CD4-positive, alpha-beta memory T cell (primary cell): ENCODE measurements around the gene MTERF2. TPM values are rescaled to one million over a fixed set of nuclear protein-coding genes. Genes with fewer than 3 reads are reported as not detected.
A peak's percentile ranks its signal among the peaks of the same experiment; 100 is the strongest.

Experiments used
- CTCF ChIA-PET: fragments of 350-600 bp; sonication (Branson Sonifier 250); formaldehyde crosslinking; loops from one replicate; lab custom pipeline; 2021; ENCODE audit warnings: inconsistent platforms; ENCODE audit not compliant: partially characterized antibody; lab: Charles Lee
- POLR2A ChIA-PET: fragments of 350-600 bp; sonication (Branson Sonifier 250); formaldehyde crosslinking; loops from one replicate; lab custom pipeline; 2021; ENCODE audit not compliant: partially characterized antibody; lab: Charles Lee
- DNase-seq, 5 donors: peaks; one replicate each; pipeline versions ENCODE4 v3.0.0 to v3.0.0-alpha.2; 2020 to 2022; ENCODE audit warnings: mixed read lengths in 1 of 5
- H3K27ac ChIP-seq: one replicate; pipeline ENCODE4 v1.7.0; 2013; ENCODE audit warnings: low read depth, low read length
- H3K27me3 ChIP-seq: 2 replicates; pipeline ENCODE4 v1.7.0; 2013; ENCODE audit warnings: mild to moderate bottlenecking, low read length, moderate library complexity; ENCODE audit not compliant: insufficient read depth
- H3K36me3 ChIP-seq: 2 replicates; pipeline ENCODE4 v1.7.0; 2013; ENCODE audit warnings: mild to moderate bottlenecking, low read length, moderate library complexity; ENCODE audit not compliant: insufficient read depth
- H3K4me1 ChIP-seq: 2 replicates; pipeline ENCODE4 v1.7.0; 2013; ENCODE audit warnings: mild to moderate bottlenecking, low read length, moderate library complexity; ENCODE audit not compliant: insufficient read depth
- H3K4me3 ChIP-seq, 2 donors: one replicate each; pipeline ENCODE4 v1.7.0; 2013; ENCODE audit warnings: low read length in 2 of 2, mild to moderate bottlenecking in 1 of 2
- H3K9me3 ChIP-seq, 2 donors: one replicate each; pipeline ENCODE4 v1.7.0; 2013; ENCODE audit warnings: low read length in 2 of 2, control low read depth in 1 of 2; ENCODE audit not compliant: control insufficient read depth in 1 of 2
- H3K27ac Mint-ChIP-seq, 7 donors: one replicate each; pipeline ENCODE4 v1.8.0; 2020 to 2021; ENCODE audit warnings: mixed read lengths in 7 of 7, mild to moderate bottlenecking in 6 of 7, inconsistent platforms in 3 of 7, moderate library complexity in 3 of 7
- H3K27me3 Mint-ChIP-seq, 2 donors: one replicate each; pipeline ENCODE4 v1.8.0; 2020 to 2021; ENCODE audit warnings: mixed read lengths in 2 of 2
- H3K36me3 Mint-ChIP-seq, 2 donors: one replicate each; pipeline ENCODE4 v1.8.0; 2020 to 2021; ENCODE audit warnings: mixed read lengths in 2 of 2, inconsistent platforms in 1 of 2, mild to moderate bottlenecking in 1 of 2
- H3K4me1 Mint-ChIP-seq, 4 donors: one replicate each; pipeline ENCODE4 v1.8.0; 2020 to 2021; ENCODE audit warnings: mixed read lengths in 4 of 4, mild to moderate bottlenecking in 1 of 4
- H3K4me3 Mint-ChIP-seq, 8 donors: one replicate each; pipeline ENCODE4 v1.8.0; 2020 to 2021; ENCODE audit warnings: mixed read lengths in 8 of 8, mild to moderate bottlenecking in 7 of 8, moderate library complexity in 6 of 8, inconsistent platforms in 3 of 8
- H3K9me3 Mint-ChIP-seq, 8 donors: one replicate each; pipeline ENCODE4 v1.8.0; 2020 to 2021; ENCODE audit warnings: mixed read lengths in 8 of 8, mild to moderate bottlenecking in 5 of 8, inconsistent platforms in 3 of 8, moderate library complexity in 1 of 8
- intact Hi-C: fragments of 100-400 bp; cut with micrococcal nuclease; formaldehyde crosslinking; loops from one replicate; pipeline ENCODE4 v1.15.1; 2023
- polyA plus RNA-seq, 2 donors: library from polyadenylated mRNA; unstranded; fragments of 300-500 nt; fragmentation: Illumina TruSeq; gene quantifications; one replicate each; pipeline ENCODE4 v1.2.3, GENCODE V29; 2021
- total RNA-seq, 2 experiments: library from RNA; stranded (reverse); gene quantifications; one replicate each; pipeline ENCODE4 v1.2.3, GENCODE V29; 2021

The MTERF2 gene
- total and polyA plus RNA-seq, 4 experiments from 2014 or later, result 5.6 to 12.0 (median 10.3) TPM

GRCh38 chr12:106956048-106956578 is 30.8 kb downstream of the MTERF2 start:
- Histone ChIP-seq H3K9me3 (no peaks in the 10 kb centered on the region), H3K27ac (peak overlapping the region; percentile 76), H3K4me1 (peaks cover 17% of the 10 kb centered on the region), H3K27me3 (no peaks in the 10 kb centered on the region), H3K4me3 (peak overlapping the region; percentile 74 to 92), H3K36me3 (no peaks in the 10 kb centered on the region)
- intact Hi-C loops, result loop anchor here (1.0 to 10.0 kb wide), 5 partner anchors 31 to 711 kb away; partner anchors contain the start of genes CKAP4, CRY1, MTERF2 and TCP11L2
- Mint-ChIP-seq H3K27me3 (no peaks in the 10 kb centered on the region), H3K27ac (peak overlapping the region; percentile 85 to 99 (median 95)), H3K9me3 (peaks cover 0 to 3% (median 0%) of the 10 kb centered on the region in 8 donors), H3K4me1 (peaks cover 21 to 48% (median 29%) of the 10 kb centered on the region in 4 donors), H3K4me3 (peak overlapping the region; percentile 91 to 98 (median 95)), H3K36me3 (peaks cover 0 to 20% of the 10 kb centered on the region in 2 donors)
- POLR2A ChIA-PET, result interaction anchor here (0.5 to 3.1 kb wide), 23 partner anchors 9 to 729 kb away, joined by 3 to 33 read pairs (median 5); partner anchors contain the start of genes CRY1, MTERF2, POLR3B and RIC8B
- CTCF ChIA-PET, result interaction anchor here (0.9 to 3.5 kb wide), 7 partner anchors 11 to 598 kb away, joined by 3 to 13 read pairs (median 4); partner anchors contain the start of gene POLR3B
- DNase-seq, result peak in 3 of 5 donors; percentile 32 to 71 (median 58)

DNA sequence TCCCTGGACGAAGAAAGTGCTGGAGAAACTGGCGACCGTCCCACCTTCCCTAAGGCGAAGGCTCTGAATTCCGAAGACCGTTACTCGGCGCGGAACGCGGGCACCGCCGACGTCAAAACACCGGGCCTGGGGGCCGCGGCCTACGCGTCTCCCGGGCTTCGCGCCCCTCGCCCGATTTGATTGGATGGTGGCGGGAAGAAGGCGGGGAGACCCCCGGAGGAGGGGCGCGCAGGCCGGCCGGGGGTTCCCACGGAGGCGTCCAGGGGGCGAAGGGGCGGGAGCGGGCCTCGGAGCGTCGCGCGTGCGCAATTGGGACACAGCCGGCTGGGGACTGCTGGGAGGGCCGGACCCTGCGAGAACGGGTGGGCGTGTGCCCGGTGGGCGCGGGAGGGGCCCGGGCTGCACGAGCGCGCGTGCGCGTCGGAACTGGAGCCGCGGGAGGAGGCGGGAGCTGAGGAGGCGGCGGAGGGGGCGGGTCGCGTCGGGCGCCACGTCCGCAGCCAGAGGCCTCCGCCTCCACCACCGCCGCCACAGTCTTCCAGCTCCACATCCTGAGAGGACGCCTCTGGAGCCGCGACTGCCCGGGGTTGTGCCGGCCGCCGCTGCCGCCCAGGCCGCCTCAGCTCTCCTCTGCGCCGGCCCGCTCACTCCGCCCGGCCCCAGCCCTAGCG is 31.4 kb downstream of the MTERF2 start, which contains the start of gene TMEM263:
Gene TMEM263 (plus strand): TSS at position 531 of the 671 bp plus-strand sequence. CDS start 11,210 bp downstream, outside the sequence.
- no peaks in the 10 kb centered on the region for H3K9me3 ChIP-seq
- Mint-ChIP-seq H3K36me3 (peaks cover 0 to 16% of the 10 kb centered on the region in 2 donors), H3K27ac (peak within 1 kb of the TSS; percentile 93 to 99 (median 96)), H3K4me1 (peaks cover 20 to 48% (median 25%) of the 10 kb centered on the region in 4 donors), H3K27me3 (no peaks in the 10 kb centered on the region), H3K4me3 (peak within 1 kb of the TSS; percentile 92 to 98 (median 96)), H3K9me3 (peaks cover 0 to 3% (median 0%) of the 10 kb centered on the region in 8 donors)
- H3K36me3 ChIP-seq, result no peaks in the 10 kb centered on the region
- peak; percentile 89 to 91 (median 90) for DNase-seq
- H3K27me3 ChIP-seq, result no peaks in the 10 kb centered on the region
- H3K4me1 ChIP-seq, result peaks cover 17% of the 10 kb centered on the region
- intact Hi-C loops, result loop anchor here (1.0 to 10.0 kb wide), 6 partner anchors 32 to 711 kb away; partner anchors contain the start of genes CKAP4, CRY1, MTERF2 and RIC8B
- POLR2A ChIA-PET, result interaction anchor here (0.5 to 3.1 kb wide), 23 partner anchors 9 to 653 kb away, joined by 3 to 33 read pairs (median 5); partner anchors contain the start of genes CRY1, MTERF2, POLR3B and RIC8B
- peak within 1 kb of the TSS; percentile 74 to 92 for H3K4me3 ChIP-seq
- H3K27ac ChIP-seq, result peak within 1 kb of the TSS; percentile 76
- CTCF ChIA-PET, result interaction anchor here (0.7 to 3.5 kb wide), 10 partner anchors 11 to 597 kb away, joined by 3 to 13 read pairs (median 4); partner anchors contain the start of genes CRY1 and POLR3B

DNA sequence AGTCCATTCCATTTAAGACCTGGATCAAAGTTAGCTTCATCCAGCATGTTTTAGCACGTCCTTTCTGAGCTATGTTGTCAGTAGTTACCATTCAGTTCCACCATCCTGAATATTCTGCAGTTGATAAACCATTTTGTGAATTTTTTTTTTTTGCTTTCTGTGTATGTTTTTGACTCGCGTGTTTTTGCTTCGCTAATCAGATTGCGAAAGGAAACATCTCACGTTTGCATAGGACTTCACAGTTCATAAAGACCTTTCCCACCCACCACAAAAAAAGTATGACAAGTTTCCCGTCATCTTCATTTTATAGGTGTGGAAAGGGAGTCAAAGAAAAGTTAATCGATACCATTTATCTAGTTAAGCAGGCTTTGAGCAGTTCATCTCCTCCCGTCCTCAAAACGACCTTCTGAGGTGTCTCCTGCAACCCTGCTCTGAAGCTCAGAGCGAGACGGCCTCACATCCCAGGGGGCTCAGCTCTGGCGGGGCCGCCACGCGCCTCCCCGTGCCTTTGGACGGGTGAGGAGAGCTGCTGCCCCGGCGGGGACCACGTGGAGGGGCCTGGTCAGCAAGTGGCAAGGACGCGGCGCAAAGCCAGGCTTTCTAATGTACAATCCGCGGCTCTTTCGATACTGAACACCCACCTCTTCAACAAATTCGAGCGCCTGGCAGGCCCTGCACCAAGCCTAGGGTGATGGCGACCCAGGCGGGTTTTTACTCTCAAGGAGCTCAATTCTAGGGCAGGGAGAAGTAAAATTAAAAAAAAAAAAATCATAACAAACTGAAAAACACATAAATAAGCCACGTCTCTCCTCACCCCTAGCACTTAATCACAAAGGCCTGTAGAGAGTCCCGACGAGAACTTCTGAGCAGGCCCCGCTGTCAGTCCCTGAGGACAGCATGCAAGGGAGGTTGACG is 32.2 kb downstream of the MTERF2 start:
- H3K27me3 Mint-ChIP-seq, result no peaks in the 10 kb centered on the region
- H3K27ac Mint-ChIP-seq, result peak overlapping the region; percentile 88 to 97 (median 96)
- POLR2A ChIA-PET, result interaction anchor here (0.6 to 3.1 kb wide), 12 partner anchors 24 to 652 kb away, joined by 3 to 33 read pairs (median 7); partner anchors contain the start of genes CRY1, MTERF2, POLR3B and TCP11L2

DNA sequence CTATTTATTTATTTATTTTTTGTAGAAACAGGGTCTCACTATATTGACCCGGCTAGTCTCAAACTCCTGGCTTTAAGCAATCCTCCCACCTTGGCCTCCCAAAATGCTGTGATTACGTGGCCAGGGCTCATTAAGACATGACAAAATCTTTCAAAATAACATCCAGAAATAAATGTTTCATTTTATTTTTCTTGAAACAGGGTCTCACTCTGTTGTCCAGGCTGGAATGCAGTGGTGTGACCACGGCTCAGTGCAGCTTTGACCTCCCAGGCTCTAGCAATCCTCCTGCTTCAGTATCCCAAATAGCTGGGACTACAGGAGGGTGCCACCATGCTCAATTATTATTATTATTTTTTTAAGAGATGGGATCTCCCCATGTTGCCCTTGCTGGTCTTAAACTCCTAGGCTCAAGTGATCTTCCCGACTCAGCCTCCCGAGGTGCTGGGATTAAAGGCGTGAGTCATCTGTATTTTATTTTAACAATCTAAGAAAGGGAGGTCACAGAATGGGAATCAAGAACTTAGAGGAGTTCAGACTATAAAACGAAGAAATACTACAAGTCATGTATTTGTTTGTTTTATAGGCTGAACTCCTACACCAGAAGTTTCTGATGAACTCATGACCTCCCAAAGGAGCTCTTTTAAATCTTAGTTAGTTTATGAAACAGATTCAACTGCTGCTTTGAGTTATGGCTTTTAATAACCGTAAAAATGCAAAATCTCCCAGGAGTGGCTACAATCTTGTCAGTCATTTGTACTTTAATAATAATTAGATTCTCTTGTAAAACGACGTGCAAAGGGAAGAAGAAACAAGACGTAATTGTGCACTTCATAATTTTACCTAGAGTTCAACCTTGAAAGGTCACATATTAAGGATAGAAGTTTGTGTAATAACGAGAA is 33.3 kb downstream of the MTERF2 start:
- Mint-ChIP-seq H3K27ac (peak overlapping the region in 6 of 7 donors; percentile 6 to 88 (median 34)), H3K9me3 (peaks cover 2 to 11% (median 4%) of the 10 kb centered on the region in 8 donors), H3K36me3 (peaks cover 3 to 12% of the 10 kb centered on the region in 2 donors), H3K27me3 (no peaks in the 10 kb centered on the region), H3K4me3 (peak overlapping the region in 3 of 8 donors; percentile 26 to 94 (median 29)), H3K4me1 (peaks cover 16 to 44% (median 22%) of the 10 kb centered on the region in 4 donors)
- no peak for DNase-seq
- Histone ChIP-seq H3K36me3 (no peaks in the 10 kb centered on the region), H3K9me3 (no peaks in the 10 kb centered on the region), H3K4me3 (no peak overlapping the region), H3K27me3 (no peaks in the 10 kb centered on the region), H3K27ac (no peak overlapping the region), H3K4me1 (peaks cover 14% of the 10 kb centered on the region)
- intact Hi-C loops, result loop anchor here (10.0 kb wide), 1 partner anchor 709 kb away; the partner anchor contains the start of gene CKAP4
- POLR2A ChIA-PET, result interaction anchor here (0.6 to 3.1 kb wide), 3 partner anchors 25 to 140 kb away, joined by 3 to 33 read pairs (median 4); partner anchors contain the start of gene CRY1
- CTCF ChIA-PET, result interaction anchor here (1.8 to 3.5 kb wide), 2 partner anchors 126 to 596 kb away, joined by 4 to 13 read pairs; partner anchors contain the start of gene POLR3B

More for the DNA sequence above, 32.2 kb downstream of the MTERF2 start:
- Mint-ChIP-seq H3K4me3 (peak overlapping the region; percentile 87 to 97 (median 93)), H3K4me1 (peaks cover 19 to 48% (median 25%) of the 10 kb centered on the region in 4 donors), H3K9me3 (peaks cover 0 to 4% (median 2%) of the 10 kb centered on the region in 8 donors), H3K36me3 (peaks cover 0 to 16% of the 10 kb centered on the region in 2 donors)
- no peaks in the 10 kb centered on the region for H3K27me3 ChIP-seq
- no peaks in the 10 kb centered on the region for H3K36me3 ChIP-seq
- no peaks in the 10 kb centered on the region for H3K9me3 ChIP-seq
- peaks cover 17% of the 10 kb centered on the region for H3K4me1 ChIP-seq
- H3K27ac ChIP-seq, result peak overlapping the region; percentile 76
- intact Hi-C loops, result loop anchor here (1.0 to 10.0 kb wide), 4 partner anchors 73 to 710 kb away; partner anchors contain the start of genes CKAP4, RIC8B and TCP11L2
- DNase-seq, result peak in 1 of 5 donors; percentile 10
- H3K4me3 ChIP-seq, result peak overlapping the region; percentile 39 to 74
- CTCF ChIA-PET, result interaction anchor here (0.7 to 3.5 kb wide), 5 partner anchors 10 to 597 kb away, joined by 3 to 13 read pairs (median 3); partner anchors contain the start of genes CRY1 and POLR3B

- Mint-ChIP-seq H3K27me3 (no peaks in the 10 kb centered on the region), H3K9me3 (peaks cover 2 to 11% (median 4%) of the 10 kb centered on the region in 8 donors), H3K4me3 (no peak overlapping the region), H3K4me1 (peaks cover 7 to 22% (median 9%) of the 10 kb centered on the region in 4 donors), H3K27ac (no peak overlapping the region), H3K36me3 (peaks cover 3% of the 10 kb centered on the region in 2 donors)
- intact Hi-C loops, result loop anchor here (10.0 kb wide), 1 partner anchor 706 kb away; the partner anchor contains the start of gene CKAP4
- Histone ChIP-seq H3K4me3 (no peak overlapping the region), H3K27ac (no peak overlapping the region), H3K36me3 (no peaks in the 10 kb centered on the region), H3K4me1 (no peaks in the 10 kb centered on the region), H3K9me3 (no peaks in the 10 kb centered on the region), H3K27me3 (no peaks in the 10 kb centered on the region)
- POLR2A ChIA-PET, result no interaction called here
- CTCF ChIA-PET, result no interaction called here
- DNase-seq, result no peak
Measured at GRCh38 chr12:106950591-106950990, 36.4 kb downstream of the MTERF2 start.
